Stimulated activated CD8-positive, alpha-beta memory T cell treated with anti-CD3 and anti-CD28 coated beads, Interleukin-4, amount 100 ng/mL, for 4 hours (primary cell): ENCODE data around the gene CD3D.

Experiments
- DNase-seq, 2 donors: peaks; one replicate each; pipeline ENCODE4 v3.0.0-alpha.2; 2020; ENCODE audit warnings: low read depth in 2 of 2, low spot score in 1 of 2

The CD3D gene

DNA sequence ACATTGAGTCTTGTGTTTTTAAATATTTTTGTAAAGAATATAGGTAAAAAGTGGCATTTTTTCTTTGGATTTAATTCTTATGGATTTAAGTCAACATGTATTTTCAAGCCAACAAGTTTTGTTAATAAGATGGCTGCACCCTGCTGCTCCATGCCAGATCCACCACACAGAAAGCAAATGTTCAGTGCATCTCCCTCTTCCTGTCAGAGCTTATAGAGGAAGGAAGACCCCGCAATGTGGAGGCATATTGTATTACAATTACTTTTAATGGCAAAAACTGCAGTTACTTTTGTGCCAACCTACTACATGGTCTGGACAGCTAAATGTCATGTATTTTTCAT, 38.3 kb downstream of the CD3D start:
- no peak for DNase-seq

DNA sequence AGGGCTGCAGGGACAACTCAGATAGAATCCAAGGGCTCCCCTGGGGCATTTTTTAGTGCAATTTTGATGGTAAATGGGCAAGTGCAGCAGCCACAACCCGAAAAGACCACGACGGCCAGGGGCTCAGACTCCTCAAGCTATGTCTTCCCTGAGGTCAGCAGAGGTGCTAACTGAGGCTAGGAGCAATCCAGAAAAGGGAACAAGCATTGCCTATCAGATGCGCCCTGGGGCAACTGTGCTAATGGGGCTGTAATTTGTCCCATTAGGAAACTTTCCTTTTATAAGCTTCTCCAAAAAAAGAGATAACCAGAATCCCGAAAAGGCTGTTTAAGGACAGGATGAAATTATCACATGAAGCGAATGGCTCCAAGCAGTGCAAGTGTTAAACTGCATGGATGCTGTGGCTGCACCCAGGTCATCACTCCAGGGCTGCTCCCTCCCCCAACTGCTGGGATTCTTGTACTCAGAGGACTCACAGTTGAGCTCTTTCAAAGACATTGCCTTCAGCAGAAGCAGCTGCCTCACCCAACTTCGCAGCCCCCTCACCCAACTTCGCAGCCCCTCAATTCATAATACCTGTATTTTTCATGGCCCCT, 40.8 kb downstream of the CD3D start:
- no peak for DNase-seq

DNA sequence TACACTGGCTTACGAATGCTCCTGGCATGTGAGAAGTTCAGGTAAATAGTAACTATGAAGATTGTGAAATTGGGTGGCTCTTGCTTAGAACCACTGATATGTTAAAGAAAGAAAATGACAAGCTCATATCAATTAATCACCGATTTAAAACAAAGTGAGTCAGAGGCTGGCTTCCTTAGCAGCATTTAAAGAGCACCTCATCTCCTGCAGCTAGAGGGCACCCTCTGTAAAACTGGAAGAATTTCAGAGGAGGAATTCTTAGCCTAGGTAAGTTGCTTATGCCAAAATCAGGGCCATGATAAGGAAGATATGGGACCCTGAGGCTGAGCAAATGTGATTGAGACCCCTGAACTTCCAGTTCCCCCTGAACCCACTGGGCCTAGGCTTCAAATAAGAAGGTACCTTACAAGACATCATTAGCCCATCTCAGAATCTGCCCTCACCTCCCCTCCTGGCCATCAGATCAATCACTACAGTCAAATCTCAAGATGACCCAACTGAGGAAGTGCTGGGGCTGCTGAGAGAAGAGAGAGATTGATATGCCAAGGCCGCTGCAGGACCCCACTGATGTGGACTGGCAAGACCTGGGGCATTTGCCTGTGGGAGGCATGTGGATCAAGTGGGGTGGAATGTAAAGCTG, 46.6 kb downstream of the CD3D start:
- no peak for DNase-seq

DNA sequence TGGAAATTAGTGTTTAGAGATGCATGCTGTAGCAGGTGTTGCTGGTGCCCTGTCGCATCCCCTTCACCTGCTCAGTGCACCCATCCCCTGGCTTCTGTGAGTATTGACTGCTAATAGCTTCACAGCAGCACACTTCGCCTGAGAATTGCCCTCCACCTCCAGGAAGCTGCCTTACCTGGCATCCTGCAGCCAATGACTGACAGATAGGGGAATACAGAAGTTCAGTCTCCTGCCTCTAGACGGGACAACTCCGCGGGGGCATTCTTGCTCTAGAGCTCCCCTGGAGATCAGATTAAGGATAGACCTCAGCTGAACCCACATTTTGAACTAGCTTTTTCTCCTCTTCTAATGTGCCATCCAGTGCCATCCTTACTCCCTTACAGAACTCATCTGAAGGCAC, 47.3 kb downstream of the CD3D start:
- no peak for DNase-seq

DNA sequence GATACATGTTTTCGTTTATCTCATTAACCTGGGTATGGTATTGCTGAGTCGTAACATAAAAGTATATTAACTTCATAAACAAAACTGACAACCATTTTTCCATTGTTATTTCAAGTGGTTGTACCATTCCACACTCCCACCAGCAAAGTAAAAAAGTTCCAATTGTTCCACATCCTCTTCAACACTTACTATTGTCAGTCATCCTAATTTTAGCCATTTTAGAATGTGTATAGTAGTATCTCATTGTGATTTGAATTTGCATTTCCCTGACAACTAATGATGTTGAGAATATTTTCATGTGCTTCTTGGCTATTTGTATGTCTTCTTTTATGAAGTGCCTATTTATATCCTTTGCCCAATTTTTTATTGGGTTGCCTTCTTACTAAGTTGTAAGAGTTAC, 48.5 kb downstream of the CD3D start:
- DNase-seq, result no peak

DNA sequence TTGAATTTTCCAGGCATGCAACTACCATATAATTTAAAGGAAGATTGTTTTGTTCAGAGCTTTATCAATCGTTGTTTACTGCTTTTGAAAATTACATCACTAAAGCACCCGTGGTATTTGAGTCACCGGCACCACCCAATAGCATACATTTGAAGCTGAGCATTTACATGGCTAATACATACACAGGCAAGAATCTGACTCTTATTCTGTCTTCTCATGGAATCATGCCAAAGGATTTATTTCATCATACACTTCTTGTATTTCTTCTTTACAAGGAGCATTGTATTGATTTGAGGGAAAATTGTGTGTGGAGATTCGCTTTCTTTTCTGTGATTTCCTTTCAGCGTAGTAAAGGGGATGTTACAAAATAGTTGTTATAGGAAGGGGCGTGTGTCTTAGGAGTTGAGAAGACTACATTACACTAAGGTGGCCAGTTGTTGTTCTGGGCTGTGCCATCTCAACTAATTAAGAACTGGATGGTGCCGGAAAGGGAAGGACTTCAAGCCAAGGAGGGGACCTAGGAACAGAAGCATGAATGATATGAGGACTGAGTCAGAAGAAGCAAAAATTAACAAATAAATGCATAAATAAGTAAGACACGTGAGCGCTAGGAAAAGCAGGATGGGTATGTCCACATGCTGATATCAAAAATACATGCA, 50.9 kb downstream of the CD3D start:
- no peak for DNase-seq

DNA sequence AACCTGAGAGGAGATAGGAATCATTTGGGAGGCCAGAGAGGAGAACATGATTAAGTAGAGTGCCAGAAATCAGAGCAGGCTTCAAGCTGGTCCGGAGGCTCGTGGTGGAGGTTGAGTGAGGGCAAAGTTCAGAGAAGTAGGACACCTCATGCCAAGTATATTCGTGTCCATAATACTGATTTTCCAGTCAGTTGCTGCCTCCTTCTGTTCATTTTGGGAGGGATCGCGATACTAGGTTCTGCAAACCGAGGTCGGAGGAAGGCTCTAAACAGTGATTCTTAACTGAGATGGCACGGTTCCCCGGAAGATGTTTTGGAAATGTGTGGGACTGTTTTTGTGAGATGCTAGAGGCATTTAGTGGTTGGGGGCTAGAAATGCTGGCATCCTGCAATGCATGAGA, 51.6 kb downstream of the CD3D start:
- DNase-seq, result no peak

DNA sequence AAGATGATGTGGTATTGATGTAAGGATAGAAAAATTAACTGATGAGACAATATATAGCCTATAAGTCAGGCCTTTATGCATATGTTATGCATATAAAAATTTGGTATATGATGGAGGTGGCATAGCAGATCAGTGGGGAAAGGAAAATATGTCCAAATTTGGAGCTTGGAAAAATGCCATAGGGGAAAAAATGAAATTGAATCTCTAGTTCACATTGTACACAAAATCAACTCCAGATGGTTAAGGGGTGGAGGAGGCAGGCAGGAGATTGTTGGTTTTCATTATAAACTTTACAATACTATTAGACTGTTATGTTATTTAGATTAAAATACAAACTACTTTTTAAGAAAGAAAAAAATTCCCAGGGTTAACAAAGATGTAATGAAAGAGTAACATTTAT, 53.1 kb downstream of the CD3D start:
- no peak for DNase-seq
